OCI-LY3 (cell line): Measurements from ENCODE around the gene TMEM232.

ENCODE experiments used
- CTCF ChIP-seq: fragments of 200-600, 300-600 bp; sonication (generic); IDR thresholded peaks from 2 replicates; pipeline ENCODE4 v1.5.1; 2014; ENCODE audit warnings: antibody characterized with exemption, low read length, low read depth
- EZH2phosphoT487 ChIP-seq: fragments of 200-600 bp; shearing (Covaris generic); IDR thresholded peaks from 2 replicates; pipeline ENCODE4 v1.6.1; 2018; ENCODE audit warnings: antibody characterized with exemption, mixed run types, low read depth

- TF ChIP-seq CTCF (no peak), EZH2phosphoT487 (no peak)
Measured at GRCh38 chr5:110702704-110703103, 23.8 kb downstream of the TMEM232 start.
